Daoy (cell line): ENCODE measurements around the gene TTBK1. TPM values are rescaled to one million over a fixed set of nuclear protein-coding genes. Genes with fewer than 3 reads are reported as not detected.

Source experiments
- DNase-seq: peaks from one replicate; pipeline ENCODE4 v3.0.0-alpha.2; 2015; ENCODE audit warnings: low read depth
- total RNA-seq: library from RNA; depleted of rRNA; stranded (reverse); fragments of >200 nt; shearing (Covaris generic); gene quantifications from 2 replicates; pipeline ENCODE4 v1.2.3, GENCODE V29; 2014

Gene TTBK1
- total RNA-seq, 1 experiment from 2014 or later = not detected

DNA sequence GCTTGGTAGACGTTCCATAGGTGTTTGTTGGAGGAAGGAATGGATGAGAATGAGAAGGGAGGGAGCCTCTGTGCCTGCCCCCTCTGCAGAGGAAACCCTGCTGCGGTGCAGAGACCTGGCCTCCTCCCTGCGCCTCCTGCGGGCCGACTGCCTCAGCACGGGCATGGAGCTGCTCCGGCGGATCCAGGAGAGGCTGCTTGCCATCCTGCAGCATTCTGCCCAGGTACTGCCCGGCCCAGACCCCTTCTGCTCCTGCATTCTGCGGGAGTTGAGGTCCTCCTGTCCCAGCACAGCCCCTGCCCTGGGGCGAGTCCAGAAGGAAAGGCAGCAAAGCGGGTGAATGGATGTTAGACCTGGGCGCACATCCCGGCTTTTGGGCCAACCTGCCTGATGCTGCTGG lies 20.1 kb upstream of the TTBK1 start:
- DNase-seq = no peak

DNA sequence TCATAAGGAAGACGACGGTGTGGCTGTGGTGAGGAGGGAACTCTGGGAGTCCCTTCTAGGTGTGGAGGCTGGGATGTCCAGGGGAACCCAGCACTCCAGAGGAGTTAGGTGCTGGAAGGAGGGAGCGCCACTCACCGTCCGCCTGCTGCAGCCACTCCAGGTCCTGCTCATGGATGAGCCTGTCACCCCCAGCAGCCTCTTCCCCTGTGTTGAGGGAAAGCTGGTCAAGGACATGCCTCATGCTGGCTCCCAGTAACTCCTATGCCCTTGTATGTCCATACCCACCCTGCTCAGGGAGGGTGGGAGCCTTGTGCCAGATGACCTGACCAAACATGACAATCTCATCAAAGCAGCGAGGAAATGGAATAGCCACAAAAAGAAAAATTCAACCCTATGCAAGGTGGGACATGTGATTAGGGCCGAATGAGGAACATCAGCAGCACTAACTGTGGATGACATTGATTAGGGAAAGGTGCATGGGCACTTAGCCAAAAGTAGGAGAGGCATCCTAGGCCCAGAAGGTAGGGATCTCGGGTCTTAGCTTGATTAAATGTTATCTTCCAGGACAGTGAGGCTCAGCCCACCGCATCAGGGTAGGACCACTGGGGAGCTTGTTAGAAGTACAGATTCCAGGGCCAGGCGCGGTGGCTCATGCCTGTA lies 17.0 kb upstream of the TTBK1 start:
- no peak for DNase-seq

DNA sequence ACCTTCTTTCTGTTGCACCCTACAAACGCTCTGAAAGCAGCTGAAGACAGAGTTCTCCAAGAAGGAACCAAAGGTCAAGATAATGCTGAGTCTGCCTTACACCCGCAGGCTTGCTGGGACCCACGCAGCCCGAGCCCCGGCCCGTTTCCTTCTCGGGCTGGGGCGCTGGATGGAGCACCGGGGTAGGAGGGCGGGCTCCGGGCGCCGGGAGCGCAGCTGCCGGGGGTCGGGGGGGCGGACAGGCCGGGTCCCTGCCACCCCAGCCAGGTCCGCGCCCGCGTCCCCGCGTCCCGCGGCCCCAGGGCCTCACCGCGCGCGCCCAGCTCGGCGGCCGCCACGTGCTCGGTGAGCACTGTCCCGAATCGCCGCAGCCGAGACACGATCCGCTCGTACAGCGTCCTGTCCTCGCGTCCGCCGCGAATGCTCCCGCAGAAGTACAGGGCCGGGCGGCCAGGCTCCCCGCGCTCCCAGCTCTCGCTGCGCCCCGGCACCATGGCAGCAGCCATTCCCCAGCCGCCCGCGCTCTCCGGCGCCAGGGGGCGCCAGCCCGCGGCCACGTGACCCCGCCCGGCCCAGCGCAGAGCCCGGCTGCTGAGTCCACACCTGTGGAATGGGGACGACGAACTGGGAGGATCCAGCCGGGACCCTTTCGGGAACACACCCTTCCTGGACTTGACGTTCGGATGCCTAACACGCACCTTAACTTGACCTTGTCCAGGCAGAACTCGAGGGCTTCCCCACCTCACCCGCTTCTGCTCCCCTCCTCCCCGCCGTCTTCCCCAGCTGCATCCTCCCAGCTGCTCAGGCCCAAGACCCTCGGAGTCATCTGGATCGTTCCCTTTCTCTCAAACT lies 14.1 kb upstream of the TTBK1 start, which contains the start of gene DNPH1:
DNPH1 (minus strand) TSS at position 531 of the 852 bp plus-strand sequence; CDS start at position 506, 25 bp downstream.
- peak; percentile 84 for DNase-seq

DNA sequence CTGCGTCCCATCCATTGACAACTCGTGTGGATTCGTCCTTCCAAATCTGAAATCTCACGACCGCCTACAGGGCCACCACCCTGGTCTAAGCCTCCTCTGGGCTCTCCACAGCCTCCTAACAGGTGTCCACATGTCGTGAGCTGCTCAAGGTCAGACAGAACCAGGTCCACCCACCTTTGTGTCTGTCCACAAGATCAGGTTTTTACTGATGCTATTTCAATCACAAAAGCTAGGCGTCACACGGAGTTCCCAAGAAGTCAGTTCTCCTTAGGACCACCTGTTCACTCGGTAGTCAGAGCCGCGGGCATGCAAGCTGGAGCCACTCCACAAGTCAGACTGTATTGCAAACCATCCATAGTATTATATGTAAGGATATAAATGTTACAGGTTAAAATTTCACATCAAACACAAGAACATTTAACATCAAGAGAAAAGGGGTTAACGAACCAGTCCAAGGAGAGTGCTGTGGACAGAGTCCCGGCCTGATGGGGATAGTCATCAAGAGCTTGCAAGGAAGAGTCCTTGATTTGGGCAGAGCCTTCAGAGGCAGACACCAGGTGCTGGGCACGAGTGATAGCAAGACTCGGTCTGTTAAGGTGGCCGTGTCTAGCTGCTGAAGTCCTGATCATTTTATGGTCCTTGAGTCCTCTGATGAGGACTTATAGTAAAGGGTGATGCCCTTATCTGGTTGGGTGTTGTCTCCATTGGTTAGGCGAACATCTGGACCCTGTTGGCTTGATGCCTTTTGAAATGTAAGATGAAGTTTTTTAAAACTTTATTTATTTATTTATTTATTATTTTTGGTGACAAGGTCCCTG lies 13.3 kb upstream of the TTBK1 start:
- no peak for DNase-seq

DNA sequence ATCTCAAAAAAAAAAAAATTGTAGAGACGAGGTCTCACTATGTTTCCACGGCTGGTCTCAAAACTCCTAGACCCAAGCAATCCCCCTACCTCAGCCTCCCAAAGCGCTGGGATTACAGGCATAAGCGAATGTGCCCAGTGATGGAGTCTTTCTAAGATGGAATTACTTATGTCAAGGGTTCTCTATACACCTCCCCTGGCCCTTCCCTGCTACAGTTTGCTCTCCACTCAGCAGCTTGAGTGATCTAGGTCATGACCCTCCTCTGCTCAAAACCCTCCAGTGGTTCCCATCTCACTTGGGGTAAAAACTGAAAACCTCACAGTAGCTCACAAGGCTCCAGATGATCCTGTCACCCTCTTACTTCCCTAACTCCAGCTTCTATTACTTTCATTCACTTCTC lies 12.2 kb upstream of the TTBK1 start:
- DNase-seq = no peak

DNA sequence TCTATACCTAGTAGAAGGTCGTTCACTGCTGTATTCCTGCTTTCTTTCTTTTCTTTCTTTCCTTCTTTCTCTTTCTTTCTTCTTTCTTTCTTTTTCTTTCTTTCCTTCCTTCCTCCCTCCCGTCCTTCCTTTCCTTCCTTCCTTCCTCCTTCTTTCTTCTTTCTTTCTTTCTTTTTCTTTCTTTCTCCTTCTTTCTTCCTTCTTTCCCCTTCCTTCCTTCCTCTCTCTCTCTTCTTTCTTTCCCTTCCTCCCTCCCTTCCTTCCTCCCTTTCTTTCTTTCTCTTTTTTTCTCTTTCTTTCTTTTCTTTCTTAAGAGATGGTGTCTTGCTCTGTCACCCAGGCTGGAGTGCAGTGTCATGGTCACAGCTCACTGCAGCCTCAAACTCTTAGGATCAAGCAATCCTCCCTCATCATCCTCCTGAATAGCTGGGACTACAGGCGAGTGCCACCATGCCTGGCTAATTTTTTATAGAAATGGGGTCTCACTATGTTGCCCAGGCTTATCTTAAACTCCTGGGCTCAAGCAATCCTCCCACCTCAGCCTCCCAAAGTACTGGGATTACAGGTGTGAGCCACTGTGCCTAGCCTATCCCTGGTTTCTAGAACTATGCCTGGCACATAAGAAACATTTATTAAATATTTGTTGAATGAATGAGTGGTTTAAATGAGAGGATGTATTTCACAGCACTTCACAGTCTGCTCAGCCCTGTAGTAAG lies 11.4 kb upstream of the TTBK1 start:
- no peak for DNase-seq

DNA sequence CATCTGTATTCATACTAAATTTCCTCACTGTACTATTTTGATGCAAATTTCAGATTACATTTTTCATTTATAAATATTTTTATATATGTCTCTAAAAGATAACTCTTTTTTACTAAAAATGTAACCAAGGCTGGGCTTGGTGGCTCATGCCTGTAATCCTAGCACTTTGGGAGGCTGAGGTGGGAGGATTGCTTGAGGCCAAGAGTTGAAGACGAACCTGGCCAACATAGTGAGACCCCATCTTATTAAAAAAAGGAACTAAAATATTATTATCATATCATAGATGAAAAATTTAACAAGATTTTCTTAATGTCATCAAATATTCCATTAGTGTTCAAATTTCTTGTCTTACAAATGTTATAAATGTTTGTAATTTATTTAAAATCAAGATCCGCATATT lies 7.4 kb upstream of the TTBK1 start:
- no peak for DNase-seq

DNA sequence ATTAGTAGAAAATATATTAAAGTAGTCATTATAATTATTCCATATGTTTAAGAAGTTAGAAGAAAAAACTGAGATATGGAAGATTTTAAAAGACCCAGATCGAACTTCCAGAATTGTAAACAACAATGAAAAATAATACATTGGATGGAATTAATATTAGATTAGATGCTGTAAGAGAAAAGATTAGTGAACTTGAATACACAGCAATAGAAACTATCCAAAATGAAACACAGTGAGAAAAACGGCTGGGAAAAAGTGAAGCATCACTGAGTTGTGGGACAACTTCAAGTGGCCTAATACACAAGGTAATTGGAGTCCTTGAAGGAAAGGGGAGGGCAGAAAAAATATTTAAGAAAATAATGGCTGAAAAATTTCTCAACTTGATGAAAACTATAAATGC lies 4.2 kb upstream of the TTBK1 start:
- DNase-seq = no peak

DNA sequence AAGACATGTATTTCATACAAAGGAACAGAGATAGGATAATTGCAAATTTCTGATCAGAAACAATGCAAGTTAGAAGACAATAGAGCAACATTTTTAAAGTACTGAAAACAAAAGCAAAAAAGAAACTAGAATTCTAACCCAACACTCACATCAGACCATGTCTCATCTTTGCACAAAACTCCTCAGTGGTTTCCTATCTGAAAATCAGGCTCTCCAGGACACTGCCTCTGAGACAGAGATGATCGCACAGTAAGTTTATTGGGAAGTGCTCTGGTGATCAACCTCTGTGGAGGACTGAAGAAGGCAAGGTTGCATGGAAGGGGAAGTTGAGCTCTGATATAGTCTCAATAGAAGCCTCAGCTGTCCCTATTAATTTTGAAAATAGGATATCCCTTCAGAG lies 2.3 kb upstream of the TTBK1 start:
- no peak for DNase-seq

DNA sequence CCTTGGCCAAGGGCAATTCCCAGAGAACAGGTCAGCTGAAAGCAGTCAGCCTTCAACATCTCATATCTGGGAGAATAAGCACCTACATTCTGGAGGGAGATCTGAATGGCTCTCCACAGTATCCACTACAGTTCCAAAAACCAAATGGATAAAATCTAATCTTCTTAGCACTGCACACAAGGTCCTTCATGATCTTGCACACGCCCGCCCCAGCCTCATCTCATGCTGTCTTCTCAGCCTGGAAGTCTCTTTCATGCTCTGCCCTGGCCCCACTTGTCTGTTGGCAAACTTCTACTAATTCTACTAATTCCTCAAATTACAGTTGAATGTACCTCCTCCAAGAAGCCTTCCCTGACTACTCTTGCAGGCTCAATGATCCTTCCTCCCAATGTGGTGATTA lies 1.8 kb upstream of the TTBK1 start:
- DNase-seq = no peak

DNA sequence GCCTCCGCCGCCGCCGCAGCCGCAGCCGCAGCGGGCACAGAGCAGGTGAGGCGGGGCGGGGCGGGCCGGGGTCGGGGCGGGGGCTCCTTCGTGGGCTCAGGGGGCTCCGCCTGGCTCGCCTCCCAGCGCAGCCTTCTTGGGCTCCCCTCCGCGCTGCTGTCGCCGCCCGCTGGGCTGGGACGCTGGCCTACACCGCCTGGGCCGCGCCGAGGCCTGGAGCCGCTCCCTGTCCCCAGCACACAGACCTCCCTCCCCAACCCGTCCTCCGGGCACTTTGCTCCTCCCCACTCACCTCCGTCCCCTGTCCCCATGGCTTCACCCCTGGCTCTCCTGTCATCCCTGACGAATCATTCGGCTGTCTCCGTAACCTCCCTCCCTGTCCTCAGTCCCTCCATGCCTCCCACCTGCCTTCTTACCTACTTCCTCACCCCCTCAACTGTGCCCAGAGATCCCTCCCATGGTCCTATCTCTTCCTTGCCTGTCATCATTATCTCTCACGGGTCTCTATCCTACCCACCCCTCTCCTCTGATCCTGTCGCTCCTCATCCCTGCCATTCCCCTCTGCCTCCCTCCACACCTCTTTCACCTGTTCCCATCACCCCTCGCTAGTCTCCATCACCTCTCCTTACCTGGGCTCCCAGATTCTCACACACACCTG lies 512 bp downstream of the TTBK1 start:
- DNase-seq = no peak

DNA sequence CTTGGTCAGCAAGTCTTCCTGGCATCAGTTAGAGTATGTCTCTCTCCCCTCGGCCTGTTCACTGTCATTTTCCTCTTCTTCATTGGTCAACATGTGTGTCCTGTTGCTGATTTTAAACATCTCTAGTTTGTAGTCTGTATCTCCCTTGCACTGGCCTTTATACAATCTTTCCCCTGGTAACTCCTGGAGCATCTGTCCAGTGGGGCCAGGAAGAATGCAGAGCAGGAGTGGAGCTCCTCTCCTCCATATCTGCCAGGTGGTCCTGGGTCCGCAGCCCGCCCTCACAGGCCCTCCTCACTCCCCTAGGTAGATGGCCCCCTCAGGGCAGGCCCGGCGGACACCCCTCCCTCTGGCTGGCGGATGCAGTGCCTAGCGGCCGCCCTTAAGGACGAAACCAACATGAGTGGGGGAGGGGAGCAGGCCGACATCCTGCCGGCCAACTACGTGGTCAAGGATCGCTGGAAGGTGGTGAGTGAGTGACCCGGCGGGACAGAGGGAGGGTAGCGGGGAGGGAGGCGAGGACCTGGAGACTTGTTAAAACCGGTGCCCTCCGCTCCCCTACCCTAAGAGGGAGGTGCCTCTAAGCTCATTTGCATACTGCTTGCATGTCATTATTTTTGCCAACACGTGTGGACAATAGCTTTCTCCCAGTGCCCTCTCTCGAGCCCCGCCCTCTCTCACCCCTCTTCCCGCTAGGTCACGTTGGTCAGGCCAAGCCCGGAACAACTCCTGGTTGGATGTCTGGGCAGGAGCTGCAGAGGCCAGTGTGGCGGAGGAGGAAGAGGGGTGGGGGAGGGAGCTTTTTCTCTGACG lies 3.2 kb downstream of the TTBK1 start:
- DNase-seq = peak; percentile 65

DNA sequence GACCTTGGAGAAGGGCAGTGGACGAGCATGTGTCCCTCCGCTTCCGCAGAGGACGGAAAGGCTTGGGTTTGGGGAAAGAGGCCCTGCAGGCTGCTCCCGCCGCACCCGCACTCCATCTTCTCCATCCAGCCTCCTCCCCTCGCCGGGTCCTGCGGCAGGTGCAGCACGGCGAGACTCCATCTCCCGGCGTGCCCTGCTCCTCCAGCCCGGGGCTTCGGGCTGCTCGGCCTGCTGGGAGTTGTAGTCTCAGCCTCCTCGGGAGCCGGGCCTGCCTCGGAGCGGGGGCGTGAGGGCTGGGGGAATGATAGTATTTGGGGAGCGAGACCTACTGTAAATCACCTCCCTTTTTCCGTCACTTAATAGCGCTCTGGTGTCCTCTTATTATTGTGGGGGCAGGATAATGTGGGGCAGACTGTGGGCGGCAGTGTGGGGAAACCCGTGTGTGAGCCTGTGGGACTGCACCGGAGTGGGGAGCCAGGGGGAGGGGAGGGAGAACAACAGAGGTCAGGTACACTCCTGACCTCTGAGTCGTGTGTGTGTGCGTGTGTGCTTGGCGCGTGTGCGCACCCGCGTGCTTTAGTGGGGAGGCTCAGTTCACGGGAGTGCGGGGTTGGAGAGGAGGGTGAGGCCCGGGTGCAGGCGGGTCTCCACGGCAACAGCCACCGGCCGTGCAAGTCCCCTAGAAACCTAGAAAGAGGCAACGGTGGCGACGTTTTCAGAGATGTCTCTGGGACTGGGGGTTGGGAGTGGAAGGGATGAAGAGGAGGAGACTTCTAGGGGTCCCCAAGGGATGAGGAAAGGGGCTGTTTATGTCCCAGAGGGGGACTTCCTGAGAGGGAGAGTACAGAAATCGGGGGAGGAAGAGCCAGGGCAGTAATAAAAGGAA lies 4.1 kb downstream of the TTBK1 start:
- peak; percentile 83 for DNase-seq

DNA sequence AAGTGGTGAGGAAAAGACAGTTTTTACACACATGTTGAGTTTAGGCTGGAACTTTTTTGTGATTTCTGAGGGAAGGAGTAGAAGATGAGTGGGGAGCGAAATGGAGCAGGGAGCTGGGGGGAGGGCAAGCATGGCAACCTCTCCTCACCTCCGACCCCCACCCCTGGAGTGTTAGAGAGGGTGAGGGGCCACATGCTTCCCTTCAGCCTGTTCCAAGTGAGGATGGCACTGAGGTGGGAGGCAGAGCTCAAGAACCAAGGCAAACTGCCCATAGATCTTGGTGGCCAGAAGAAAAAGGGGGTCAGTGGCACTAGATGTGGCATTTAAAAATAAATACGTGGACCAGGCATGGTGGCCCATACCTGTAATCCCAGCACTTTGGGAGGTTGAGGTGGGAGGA lies 4.8 kb downstream of the TTBK1 start:
- DNase-seq = no peak

DNA sequence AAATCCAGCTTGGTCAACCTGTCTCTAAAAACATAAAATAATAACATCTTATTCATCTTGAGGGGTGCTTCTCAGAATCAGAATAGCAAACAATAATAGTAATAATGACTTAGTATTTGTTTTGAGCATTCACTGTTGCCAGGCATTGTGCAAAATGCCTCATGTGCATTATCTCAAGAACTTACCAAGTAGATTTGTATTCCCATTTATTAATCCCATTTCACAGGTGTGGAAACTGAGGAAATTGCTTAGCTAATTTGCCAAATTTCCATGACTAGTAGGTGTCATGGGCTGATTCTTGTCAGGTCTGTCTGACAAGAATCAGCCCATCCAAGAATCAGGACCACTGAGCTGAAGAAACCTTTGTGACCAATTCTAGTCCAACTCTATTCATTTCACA lies 5.5 kb downstream of the TTBK1 start:
- no peak for DNase-seq

DNA sequence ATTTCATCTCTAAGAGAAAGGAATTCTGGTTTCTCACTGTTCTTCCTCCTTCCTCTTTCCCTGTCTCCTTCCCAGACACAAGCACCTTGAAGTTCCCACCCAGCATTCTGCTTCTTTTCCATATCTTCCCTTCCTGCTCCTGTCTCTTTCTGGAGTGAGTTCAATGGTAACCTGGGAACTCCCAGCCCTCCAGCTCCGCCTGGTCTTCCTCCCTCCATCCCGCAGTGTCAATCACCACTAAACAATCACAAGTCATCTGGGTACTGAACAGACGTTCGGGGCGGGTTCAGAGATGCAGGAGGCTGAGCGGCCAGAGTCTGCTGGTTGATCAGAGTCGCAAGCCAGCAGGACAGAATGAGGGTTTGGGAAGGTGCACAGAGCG lies 7.7 kb downstream of the TTBK1 start:
- DNase-seq = peak; percentile 30

DNA sequence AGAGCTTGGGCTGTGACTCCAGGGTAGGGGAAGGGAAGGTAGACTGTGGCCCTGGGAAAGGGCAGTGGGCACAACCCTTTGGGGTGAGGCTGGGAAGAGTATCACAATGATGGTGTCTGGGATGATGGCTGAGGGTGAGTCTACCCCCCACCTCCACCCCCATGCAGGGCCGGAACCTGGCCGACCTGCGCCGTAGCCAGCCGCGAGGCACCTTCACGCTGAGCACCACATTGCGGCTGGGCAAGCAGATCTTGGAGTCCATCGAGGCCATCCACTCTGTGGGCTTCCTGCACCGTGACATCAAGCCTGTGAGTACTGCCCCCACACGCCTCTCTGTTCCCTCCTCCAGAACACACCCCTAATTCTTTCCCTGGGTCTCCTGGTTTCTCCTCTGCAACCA lies 10.1 kb downstream of the TTBK1 start:
- no peak for DNase-seq

DNA sequence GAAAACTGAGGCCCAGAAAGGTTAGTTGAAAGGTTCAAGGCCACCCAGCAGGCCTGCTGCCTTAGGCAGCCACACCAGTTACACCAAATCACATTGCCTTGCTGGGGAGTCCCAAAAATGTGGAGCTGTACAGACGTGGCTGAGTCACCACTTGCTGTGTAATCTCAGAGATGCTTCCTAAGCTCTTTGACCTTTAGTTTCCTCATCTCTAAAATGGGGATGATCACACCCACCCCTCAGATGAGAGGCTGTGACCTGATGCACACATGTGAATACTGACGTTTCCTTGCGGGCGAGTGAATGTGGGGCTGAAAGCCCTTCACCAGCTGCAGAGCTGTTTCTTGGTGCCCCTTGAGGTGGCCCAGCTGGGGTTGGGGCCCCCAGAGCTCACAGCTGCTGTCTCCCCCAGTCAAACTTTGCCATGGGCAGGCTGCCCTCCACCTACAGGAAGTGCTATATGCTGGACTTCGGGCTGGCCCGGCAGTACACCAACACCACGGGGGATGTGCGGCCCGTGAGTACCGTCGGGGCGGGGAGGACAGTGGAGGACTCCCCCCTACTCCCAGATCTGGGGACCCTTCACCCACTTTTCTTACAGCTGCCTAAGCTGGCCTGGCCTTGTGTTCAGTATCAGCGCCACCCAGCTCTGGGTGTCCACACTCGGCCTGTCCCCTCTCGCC lies 11.0 kb downstream of the TTBK1 start:
- DNase-seq = no peak

DNA sequence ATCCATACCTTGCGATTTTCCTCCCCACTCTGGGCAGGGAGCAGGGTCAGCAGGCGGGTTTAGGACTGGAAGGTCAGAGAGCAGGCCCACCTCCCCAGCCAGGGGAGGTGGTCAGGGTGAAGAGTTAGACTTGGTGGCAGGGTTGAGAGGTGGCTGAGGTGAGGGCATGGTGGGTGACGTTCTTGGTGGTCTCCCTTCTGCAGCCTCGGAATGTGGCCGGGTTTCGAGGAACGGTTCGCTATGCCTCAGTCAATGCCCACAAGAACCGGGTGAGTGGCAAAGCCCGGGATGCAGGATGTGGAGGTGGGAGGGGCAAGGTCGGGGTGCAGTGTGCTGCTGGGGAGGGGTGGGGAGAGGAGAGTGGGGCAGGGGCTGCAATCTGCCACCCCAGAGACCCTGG lies 11.6 kb downstream of the TTBK1 start:
- no peak for DNase-seq
